SHP77 (cell line): ENCODE data around the gene PCSK4.

Experiments used
- DNase-seq, 2 experiments: peaks; one replicate each; lab custom pipeline; 2025; lab: John Stamatoyannopoulos, UW

PCSK4 gene

DNA sequence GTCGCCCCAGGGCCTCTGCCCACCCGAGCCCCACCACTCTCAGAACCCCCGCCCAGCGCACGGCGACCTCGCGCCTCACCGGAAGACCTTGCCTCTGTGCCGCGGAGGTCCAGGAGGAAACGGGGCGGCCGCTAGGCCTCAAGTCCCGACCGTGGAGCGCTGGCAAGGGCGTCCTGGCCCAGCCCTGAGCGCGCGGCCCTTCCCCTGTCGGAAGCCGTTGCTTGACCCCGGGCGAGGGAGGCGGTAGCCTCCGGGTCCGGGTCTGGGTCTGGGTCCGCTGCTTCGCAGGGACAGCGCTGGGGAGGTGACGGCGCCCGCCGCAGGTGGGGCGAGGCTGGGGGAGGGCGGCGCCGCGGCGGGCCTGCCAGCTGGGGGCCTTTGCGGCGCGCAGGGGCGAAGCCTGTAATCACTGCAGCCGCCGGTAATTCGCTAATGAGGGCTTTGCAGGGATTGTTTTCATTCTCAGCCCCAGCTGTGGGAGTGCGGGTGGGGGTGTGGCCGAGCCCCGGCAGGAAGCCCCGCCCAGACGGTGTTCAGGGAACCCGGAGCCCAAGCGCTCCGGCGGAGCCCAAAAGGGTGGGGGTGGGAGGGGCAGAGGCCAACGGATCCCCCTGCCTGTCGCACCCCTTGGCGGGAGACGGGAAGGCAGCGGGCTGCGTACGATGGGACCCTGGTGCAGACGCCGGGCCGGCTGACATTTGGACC, 19.7 kb downstream of the PCSK4 start:
- DNase-seq = peak; percentile 45 to 56

DNA sequence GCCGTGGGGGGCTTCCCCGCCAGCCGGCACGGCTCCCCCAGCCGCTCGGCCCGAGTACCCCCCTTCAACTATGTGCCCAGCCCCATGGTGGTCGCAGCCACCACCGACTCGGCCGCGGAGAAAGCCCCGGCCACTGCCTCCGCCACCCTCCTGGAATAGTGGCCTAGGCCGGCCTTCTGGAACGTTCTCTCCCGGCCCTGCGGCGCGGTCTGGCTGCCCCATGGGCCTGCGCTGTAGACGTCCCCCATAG, 20.2 kb downstream of the PCSK4 start:
- no peak for DNase-seq

DNA sequence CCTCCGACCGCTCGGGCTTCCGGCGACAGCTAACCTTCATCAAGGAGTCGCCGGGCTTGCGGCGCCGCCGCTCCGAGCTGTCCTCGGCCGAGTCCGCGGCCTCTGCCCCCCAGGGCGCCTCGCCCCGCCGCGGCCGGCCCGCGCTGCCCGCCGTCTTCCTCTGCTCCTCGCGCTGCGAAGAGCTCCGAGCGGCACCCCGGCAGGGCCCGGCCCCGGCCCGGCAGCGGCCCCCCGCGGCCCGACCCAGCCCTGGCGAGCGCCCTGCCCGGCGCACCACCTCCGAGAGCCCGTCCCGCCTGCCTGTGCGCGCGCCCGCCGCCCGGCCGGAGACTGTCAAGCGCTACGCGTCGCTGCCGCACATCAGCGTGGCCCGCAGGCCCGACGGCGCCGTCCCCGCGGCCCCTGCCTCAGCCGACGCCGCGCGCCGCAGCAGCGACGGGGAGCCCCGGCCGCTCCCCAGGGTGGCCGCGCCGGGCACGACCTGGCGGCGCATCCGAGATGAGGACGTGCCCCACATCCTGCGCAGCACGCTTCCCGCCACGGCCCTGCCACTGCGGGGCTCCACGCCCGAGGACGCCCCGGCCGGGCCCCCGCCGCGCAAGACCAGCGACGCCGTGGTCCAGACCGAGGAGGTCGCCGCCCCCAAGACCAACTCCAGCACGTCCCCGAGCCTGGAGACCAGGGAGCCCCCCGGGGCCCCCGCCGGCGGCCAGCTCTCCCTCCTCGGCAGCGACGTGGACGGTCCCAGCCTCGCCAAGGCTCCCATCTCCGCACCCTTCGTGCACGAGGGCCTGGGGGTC, 20.7 kb downstream of the PCSK4 start:
- DNase-seq = no peak

DNA sequence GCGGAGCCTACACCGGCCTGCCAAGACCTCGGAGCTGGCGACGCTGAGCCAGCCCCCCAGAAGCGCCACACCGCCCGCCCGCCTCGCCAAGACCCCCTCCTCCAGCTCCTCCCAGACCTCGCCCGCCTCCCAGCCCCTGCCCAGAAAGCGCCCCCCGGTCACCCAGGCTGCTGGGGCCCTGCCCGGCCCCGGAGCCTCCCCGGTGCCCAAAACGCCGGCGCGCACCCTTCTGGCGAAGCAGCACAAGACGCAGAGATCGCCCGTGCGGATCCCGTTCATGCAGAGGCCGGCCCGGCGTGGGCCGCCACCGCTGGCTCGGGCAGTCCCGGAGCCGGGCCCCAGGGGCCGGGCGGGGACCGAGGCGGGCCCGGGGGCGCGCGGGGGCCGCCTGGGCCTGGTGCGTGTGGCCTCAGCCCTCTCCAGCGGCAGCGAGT, 21.3 kb downstream of the PCSK4 start:
- no peak for DNase-seq

DNA sequence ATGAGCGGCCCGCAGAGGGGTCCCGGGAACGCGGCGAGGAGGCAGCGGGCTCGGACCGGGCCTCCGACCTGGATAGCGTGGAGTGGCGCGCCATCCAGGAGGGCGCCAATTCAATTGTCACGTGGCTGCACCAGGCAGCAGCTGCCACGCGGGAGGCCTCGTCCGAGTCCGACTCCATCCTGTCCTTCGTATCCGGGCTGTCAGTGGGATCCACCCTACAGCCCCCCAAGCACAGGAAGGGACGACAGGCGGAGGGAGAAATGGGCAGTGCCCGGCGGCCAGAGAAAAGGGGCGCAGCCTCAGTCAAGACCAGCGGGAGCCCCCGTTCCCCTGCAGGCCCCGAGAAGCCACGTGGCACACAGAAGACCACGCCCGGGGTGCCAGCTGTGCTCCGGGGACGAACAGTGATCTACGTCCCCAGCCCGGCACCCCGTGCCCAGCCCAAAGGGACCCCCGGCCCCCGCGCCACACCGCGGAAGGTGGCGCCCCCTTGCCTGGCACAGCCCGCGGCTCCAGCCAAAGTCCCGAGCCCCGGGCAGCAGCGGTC, 21.8 kb downstream of the PCSK4 start:
- DNase-seq = no peak

DNA sequence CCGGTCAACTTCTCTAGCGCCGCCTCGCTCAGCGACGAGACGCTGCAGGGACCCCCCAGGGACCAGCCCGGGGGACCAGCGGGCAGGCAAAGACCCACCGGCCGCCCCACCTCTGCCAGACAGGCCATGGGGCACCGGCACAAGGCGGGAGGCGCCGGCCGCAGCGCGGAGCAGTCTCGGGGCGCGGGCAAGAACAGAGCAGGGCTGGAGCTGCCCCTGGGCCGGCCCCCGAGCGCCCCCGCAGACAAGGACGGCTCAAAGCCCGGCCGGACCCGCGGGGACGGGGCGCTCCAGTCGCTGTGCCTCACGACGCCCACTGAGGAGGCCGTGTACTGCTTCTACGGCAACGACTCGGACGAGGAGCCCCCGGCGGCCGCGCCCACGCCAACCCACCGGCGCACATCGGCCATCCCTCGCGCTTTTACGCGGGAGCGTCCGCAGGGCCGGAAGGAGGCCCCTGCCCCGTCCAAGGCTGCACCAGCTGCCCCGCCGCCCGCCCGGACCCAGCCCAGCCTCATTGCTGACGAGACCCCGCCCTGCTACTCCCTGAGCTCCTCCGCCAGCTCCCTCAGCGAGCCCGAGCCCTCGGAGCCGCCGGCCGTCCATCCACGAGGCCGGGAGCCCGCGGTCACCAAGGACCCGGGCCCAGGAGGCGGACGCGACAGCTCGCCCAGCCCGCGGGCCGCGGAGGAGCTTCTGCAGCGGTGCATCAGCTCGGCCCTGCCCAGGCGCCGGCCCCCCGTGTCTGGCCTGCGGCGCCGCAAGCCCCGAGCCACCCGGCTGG, 22.5 kb downstream of the PCSK4 start:
- DNase-seq = no peak

DNA sequence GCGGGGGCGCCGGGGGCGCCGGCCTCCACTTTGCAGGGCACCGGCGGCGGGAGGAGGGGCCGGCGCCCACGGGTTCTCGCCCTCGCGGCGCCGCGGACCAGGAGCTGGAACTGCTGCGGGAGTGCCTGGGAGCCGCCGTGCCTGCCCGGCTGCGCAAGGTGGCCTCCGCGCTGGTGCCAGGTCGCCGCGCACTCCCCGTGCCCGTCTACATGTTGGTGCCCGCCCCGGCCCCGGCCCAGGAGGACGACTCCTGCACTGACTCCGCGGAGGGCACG, 23.0 kb downstream of the PCSK4 start:
- no peak for DNase-seq

DNA sequence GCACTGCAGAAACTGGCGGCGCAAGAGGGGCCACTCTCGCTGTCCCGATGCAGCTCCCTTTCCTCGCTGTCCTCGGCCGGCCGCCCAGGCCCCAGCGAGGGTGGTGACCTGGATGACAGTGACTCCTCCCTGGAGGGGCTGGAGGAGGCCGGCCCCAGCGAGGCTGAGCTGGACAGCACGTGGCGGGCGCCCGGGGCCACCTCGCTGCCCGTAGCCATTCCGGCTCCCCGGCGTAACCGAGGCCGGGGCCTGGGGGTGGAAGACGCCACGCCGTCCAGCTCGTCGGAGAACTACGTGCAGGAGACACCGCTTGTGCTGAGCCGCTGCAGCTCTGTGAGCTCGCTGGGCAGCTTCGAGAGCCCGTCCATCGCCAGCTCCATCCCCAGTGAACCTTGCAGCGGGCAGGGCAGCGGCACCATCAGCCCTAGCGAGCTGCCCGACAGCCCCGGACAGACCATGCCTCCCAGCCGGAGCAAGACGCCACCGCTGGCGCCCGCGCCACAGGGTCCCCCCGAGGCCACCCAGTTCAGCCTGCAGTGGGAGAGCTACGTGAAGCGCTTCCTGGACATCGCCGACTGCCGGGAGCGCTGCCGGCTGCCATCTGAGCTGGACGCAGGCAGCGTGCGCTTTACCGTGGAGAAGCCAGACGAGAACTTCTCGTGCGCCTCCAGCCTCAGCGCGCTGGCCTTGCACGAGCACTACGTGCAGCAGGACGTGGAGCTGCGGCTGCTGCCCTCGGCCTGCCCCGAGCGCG, 23.5 kb downstream of the PCSK4 start:
- no peak for DNase-seq

DNA sequence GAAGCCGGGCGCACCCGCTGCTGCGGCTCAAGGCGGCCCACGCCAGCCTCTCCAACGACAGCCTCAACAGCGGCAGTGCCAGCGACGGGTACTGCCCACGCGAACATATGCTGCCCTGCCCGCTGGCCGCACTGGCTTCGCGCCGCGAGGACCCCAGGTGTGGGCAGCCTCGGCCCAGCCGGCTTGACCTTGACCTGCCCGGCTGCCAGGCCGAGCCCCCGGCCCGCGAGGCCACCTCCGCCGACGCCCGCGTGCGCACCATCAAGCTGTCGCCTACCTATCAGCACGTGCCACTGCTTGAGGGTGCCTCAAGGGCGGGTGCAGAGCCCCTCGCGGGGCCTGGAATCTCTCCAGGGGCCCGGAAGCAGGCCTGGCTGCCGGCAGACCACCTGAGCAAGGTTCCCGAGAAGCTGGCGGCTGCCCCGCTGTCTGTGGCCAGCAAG, 24.1 kb downstream of the PCSK4 start:
- DNase-seq = no peak

DNA sequence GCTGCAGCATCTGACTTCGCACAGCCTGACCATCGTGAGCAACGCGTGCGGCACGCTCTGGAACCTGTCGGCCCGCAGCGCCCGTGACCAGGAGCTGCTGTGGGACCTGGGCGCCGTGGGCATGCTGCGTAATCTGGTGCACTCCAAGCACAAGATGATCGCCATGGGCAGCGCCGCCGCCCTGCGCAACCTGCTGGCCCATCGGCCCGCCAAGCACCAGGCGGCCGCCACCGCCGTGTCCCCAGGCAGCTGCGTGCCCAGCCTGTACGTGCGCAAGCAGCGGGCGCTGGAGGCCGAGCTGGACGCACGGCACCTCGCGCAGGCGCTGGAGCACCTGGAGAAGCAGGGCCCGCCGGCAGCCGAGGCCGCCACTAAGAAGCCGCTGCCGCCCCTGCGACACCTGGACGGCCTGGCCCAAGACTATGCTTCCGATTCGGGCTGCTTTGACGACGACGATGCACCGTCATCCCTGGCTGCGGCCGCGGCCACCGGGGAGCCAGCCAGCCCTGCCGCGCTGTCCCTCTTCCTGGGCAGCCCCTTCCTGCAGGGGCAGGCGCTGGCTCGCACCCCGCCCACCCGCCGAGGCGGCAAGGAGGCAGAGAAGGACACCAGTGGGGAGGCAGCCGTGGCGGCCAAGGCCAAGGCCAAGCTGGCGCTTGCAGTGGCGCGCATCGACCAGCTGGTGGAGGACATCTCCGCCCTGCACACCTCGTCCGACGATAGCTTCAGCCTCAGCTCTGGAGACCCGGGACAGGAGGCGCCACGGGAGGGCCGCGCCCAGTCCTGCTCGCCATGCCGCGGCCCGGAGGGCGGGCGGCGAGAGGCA, 24.7 kb downstream of the PCSK4 start:
- DNase-seq = no peak

DNA sequence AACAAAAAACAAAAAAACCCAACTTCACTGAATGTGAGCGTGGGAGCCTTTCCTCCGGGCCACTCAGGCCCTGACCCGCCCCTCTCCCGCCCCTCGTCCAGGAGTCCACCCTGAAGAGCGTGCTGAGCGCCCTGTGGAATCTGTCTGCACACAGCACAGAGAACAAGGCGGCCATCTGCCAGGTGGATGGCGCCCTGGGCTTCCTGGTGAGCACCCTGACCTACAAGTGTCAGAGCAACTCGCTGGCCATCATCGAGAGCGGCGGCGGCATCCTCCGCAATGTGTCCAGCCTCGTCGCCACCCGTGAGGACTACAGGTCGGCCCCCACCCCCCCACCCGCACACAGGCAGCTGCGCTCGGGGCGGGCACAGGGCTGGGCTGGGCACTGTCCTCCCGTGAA, 28.3 kb downstream of the PCSK4 start:
- DNase-seq = no peak

DNA sequence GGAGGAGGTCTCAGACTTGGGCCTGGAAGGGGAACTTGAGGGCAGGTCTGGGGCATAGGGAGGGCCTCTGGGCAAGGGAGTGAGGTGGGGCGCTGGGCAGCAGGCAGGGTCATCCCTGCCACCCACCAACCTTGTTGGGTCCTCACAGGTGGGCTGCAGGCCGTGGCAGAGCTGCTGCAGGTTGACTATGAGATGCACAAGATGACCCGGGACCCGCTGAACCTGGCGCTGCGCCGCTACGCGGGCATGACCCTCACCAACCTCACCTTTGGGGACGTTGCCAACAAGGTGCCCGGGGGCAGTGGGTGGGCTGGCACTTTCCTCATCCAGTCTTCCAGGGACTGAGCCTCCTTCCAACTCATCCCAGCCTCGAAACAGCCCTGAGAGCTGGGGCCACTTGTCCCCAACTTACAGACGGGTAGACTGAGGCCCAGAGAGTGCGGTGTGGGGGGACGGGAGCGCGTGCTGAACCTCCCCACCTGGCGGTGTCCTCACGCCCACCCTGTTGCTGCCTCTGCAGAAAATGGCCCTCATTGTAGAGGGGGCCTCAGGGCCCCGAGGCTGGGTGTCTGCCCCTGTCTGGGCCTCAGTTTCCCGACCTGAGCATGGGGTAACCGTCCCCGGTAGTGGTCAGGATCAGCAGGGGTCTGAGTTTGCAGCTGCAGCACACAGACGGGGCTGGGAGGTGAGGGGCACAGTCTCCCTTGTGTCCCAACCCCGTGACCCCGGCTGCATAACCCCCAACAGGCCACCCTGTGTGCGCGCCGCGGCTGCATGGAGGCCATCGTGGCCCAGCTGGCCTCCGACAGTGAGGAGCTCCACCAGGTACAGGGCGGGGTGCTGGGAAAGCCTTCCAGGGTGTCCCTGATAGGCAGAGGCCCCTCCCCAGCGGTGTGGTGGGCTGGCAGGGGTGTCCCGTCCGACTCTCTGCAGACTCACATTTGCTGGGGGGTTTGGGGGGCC, 29.8 kb downstream of the PCSK4 start:
- no peak for DNase-seq

DNA sequence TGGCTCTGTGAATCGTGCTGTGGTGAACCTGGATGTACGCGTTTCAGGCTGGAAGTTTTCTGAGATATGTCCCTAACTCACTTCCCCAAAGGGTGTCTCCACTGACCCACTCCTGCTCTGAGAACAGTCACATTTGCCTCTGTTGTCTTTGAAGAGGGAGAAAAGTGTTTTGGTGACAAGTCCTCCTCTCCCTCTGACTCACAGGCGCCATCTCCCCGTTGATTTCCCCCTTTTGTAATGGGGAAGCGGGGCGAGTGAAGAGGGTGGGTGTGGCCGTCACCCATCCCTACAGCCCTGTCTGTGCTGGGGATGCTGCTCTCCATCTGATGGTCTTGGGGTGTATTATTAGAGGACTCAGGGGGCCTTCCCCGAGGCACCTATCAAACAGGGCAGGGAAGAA, 30.7 kb downstream of the PCSK4 start:
- DNase-seq = no peak

DNA sequence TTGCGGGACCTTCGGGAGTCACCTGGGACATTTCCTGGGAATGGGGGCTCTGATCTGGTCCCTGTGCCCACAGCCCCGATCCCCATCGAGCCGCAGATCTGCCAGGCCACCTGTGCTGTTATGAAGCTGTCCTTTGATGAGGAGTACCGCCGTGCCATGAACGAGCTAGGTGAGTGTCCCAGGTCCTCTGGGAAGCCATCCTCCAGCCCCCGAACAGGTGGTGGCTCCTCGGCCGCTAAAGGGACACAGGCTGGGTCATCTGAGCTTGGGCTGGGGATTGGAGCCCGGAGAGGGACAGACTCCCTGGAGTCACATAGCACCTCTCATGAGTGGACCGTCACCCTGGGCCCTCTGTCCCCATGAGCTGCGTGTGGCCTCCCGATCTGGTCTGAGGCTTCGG, 32.3 kb downstream of the PCSK4 start:
- DNase-seq = no peak

DNA sequence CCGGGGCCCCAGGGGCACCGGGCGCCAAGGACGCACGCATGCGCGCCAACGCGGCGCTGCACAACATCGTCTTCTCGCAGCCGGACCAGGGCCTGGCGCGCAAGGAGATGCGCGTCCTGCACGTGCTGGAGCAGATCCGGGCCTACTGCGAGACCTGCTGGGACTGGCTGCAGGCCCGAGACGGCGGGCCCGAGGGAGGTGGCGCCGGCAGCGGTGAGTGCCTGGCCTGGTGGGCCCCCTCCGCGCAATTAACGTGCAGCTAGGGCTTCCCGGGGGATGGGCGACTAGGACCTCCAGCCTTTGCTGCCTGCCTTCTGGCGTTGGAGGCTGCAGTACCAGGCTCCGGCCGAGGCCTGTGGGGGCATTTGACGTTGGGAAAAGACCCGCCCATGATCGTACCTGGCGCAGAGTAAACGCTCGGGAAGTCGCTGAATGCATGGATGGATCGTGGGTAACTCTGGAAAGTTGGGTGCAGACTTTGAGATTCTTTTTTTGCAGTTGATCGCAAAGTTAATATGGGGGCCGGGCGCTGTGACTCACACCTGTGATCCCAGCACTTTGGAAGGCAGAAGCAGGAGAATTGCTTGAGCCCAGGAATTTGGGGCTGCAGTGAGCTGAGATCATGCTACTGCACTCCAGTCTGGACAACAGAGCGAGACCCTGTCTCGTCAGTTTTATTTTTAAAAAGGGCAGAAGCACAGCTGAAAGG, 33.0 kb downstream of the PCSK4 start:
- no peak for DNase-seq

DNA sequence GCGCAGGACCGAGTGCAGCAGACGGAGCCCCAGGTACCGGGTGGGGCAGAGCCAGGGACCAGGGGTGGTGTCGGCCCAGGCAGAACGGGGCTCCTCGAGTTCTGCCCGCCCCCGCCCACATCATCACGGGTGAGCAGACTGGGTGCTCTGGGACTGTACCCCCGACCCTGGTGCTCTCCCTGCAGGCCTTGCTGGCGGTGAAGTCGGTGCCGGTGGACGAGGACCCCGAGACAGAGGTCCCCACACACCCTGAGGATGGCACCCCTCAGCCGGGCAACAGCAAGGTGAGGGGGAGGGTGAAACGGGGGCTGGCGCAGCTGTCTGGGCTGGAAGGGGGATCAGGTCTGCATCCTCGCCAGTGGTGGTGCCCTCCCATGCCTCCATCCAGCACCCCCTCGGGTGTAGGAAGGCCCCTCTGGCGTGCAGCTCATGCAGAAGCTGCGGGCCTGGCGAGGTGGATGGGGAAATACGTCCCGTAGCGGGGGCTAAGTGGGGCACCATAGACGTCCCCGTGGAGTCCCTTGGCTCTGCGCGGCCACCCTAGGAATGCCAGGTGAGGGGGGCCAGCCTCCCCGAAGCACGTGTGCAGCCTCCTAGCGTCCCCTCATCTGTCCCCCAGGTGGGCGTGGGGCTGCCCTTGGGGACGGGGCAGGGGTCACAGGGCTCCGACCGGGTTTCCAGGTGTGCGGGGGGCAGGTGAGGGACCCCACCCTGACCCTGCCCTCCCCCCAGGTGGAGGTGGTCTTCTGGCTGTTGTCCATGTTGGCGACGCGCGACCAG, 33.8 kb downstream of the PCSK4 start:
- DNase-seq = no peak

DNA sequence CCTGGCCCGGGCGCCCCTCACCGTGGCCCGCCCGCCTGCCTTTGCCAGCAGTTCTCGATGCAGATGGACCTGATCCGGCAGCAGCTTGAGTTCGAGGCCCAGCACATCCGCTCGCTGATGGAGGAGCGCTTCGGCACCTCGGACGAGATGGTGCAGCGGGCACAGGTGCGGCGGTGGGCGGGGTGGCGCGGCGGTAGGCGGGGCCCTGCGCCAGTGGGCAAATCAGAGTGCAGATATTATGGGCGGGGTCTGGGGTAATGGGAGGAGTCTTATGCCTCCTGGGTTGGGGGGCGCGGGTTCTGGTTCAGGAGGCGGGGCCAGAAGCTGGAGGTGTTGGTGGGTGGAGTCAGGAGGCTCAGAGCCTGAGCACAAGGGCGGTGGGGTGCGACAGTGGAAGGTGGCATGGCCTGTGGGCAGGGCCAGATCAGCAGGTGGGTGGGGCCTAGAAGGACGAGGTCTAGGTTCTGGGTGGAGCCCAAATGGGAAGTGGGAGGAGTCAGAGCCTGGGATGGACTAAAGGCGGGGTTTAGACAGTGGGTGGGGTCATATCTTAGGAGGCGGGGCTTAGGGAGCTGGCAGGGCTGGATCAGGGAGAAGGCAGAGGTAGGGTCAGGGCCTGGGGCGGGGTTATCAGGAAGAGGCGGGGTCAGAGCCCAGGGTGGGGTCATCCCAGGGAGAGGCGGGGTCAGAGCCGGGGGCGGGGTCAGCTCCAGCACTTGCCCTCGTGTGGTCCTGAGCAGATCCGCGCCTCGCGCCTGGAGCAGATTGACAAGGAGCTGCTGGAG, 34.6 kb downstream of the PCSK4 start:
- DNase-seq = peak; percentile 56 to 66

DNA sequence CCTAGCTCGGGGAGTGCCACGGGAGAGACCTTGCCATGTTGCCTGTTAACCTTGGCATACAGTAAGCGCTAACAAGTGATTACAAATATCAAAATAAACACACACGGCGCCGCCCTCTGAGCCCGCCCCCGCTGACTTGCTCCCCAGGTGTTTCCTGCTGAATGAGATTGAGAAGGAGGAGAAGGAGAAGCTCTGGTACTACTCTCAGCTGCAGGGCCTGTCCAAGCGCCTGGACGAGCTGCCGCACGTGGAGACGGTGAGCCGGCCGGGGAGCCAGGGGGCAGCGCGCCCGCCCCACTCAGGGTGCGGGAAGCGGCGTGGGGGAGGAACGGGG, 35.2 kb downstream of the PCSK4 start:
- DNase-seq = no peak
